ENCODE results near the gene ST3GAL6.

Gene ST3GAL6

DNA sequence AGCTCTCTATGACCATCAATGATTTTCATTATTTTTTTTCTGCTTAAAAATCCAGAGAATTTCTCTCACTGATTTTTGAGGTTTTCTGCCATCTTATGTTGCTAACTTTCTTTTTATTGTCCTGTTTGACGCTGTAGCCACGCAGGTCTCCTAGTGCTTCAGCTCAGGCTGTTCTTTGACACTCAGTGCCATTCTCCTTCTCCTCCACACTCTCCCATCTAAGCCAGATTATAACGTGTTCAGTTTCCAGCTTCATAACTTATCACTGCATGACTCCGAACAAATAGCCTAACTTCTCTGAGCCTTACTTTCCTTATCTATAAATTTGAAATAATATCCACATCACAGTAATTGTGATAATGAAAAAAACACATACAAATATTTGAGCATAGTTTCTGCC, 22.8 kb upstream of the ST3GAL6 start:
- no peak for DNase-seq

DNA sequence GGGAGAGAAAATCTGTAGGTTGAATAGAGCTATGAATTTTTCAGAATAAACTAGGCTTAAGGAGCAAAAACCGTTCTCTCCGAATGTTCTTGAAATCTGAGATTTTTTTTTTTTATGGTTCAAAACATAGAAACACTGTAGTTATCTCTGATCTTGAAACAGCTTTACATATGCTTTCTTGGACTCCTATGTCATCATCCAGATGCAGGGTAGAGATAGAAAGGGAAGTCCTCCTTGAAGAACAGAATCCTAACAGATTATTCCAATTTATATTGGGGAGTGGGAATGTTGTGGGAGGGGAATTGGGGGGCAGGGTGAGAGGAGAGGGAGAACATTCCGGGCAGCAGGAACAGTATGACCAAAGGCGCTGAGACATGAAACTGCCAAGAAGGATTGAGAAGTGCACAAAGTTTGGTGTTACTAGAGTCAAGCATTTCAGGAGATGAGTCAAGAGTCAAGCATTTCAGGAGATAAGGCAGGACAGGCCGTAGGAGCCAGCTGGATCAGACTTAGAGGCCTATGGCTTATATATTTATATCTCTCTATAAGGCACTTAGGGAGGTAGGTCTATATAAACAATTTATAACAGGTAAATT, 21.9 kb upstream of the ST3GAL6 start:
- no peak for DNase-seq

DNA sequence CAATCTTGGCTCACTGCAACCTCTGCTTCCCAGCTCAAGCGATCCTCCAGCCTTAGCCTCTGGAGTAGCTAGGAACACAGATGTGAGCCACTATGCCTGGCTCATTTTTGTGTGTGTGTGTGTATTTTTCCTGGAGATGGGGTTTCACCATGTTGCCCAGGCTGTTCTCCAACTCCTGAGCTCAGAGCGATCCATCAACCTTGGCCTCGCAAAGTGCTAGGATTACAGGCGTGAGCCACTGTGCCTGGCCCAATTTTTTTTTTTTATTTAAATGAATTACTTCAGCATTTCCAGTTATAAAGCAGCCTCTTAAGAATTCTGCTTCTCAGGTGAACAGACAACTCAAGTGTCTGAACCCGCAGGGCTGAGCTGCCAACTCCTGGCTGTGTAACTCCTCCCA, 20.1 kb upstream of the ST3GAL6 start:
- no peak for DNase-seq

DNA sequence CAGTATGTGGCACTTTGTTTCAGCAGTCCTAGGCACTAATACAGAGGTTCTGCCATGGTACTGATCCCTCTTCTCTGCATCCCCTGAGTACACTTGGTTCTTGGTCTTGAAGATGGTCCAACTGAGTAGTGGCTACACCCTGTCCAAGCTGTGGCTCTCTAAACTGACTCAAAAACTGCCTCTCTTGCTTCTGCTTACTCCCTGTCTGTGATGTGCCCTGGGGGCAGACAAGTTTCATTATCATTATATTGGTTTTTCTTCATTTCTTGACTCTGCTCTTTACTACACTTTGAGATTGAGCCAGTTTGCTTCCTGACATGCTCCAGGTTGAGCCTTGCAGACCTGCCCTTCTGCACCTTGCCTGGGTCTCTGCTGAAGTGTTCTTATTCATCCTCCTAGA, 18.9 kb upstream of the ST3GAL6 start:
- no peak for DNase-seq

DNA sequence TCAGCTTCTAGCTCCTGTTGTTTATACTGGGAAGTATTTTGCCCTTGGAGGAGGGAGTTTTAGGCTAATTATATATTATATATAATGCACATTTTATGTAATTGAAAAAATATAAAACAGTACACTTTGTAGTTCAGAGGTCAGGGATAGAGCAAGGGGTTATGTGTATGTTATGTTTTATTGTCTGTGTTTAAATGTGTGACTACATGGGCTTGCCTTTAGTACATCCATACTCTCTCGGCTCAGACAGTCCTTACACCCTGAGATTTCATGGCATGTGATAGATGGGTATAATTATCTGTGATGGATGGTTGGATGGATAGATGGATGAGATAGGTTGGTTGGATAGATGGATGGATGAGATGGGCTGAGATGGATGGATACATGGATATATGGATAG, 17.4 kb upstream of the ST3GAL6 start:
- no peak for DNase-seq

DNA sequence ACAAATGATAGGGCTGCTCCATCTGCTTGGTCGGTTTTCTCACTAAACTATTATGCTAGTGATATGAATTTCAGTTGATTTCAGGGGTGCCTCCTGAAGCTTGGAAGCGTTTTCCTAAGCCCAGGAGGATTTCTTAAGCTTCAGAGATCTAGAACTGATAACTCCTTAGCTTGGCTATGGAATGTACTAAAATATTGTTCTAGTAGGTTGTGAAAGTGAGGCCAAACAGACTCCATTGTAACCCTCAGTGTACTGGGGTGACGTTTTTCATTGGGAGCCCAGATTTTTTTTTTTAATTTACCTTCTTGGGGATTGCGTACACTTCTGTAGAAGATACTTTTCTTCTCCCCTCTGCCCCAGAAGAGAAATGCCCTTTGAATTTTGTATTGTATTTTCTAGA, 17.0 kb upstream of the ST3GAL6 start:
- no peak for DNase-seq

DNA sequence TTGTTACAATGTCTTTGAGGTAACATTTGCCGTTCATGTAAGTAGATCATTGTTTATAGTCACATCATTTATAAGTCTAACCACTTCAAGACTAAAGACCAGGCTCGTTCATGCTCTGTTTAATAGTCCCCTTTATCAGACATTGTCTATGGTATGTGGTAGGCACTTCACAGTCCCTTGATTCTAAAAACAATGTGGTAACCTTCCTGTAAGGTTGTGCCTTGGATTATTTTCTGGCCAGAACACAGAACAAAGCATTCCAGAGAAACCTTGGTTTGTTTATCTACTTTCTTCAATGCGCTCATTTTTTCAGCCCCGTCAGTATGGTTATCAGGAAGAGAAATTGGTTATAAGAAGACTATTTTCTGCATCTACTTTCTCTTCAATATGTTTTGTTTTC, 16.3 kb upstream of the ST3GAL6 start:
- DNase-seq: no peak

DNA sequence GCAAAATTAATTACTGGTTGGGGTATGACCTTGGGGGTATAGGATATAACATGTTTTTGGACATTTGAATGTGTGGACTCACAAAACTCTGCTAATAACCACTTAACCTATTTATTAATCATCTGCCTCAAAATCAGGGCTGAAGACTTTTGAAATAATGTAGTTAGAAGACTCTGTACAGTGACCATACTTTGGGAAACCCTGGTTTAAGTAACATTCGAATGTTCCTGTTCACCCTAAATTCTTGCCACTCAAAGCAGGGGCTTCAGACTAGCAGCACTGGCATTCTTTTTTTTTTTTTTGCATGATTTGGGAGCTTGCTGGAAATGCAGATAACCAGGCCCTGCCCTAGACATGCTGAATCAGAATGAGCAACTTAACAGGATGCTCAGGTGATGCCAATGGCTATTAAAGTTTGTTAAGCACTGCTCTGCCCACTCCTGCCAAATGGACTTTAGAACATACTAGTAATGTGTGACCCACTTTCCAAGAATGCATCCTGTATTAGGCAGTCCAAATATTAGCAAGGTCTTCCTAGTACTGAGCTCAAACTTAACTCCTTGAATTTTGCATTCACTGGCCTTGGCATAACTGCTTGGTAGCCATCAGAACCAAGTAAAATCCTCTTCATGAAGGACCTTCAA, 12.7 kb upstream of the ST3GAL6 start:
- DNase-seq: no peak

DNA sequence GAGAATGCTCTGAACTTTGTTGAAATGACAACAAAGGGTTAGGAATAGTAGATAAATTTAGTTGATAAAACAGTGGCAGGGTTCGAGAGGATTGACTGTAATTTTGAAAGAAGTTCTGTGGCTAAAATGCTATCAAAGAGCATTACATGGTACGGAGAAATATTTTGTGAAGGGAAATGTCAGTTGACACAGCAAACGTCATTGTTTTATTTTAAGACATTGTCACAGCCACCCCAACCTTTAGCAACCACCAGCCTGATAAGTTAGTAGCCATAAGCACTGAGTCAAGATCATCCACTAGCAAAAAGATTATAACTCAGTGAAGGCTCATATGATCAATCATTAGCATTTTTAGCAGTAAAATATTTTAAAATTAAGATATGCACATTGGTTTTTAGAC, 8.7 kb upstream of the ST3GAL6 start:
- no peak for DNase-seq

DNA sequence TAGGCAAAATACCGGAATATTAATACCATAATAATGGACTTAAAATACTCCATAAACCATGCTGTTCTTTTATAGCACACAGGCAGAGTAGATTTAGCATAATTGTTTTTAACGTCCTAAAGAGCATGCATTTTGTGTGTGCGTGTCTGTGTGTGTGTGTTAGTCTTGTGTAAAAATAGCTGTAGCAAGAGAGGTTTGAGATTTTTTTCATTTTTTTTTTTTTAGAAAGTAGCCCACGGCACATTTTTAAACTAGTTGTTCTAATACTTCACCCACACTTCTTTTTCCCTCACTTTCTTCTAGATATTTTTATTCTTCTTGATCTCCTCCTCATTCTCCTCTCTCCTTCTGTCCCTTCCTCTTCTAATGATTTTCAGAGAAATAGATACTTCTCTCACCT, 7.5 kb upstream of the ST3GAL6 start:
- no peak for DNase-seq

DNA sequence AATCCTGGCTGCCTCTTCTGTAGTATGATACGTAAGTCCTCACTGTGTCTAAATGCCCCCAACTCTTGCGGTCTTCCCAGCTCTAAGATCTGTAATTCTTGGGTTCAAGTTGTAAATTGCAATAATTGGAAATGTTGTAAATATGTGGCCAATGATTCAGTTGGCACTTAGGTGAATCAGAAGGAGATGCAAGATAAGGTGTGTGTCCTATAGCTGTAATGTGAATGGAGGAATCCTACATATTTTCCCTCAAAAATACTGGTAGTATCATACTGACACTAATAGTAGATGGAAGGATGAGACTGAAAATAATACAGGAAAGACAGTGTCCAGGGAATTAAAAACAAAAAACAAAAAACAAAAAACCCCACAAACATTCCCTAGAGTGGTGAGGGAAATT, 3.5 kb upstream of the ST3GAL6 start:
- no peak for DNase-seq

DNA sequence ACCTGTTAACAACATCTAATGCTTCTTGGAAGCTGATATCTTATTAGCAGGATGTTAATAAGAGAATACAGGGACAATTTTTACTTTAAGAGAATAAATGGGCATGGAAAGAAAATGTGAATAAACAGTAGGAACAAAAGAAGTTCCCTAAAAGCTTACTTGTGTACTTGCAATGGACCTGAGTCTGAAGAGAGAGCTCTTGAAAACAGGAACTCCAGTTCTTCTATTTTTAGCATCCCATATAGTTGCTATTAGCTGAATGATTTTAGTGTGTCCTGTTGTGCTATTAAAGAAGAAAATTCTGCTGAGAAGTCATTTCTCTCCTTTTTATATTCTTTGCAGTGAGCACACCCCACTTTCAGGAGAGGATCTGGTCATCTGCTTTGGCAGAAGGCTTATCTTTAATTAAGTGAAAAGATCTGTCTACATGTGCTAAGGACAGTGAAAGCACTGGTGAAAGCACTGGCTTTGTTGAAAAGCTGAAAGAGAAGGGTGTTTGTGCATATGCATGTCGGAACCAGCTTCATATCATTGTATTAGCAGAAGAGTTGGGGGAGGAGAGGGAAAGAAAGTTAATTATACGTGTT, 1.4 kb upstream of the ST3GAL6 start:
- no peak for DNase-seq

DNA sequence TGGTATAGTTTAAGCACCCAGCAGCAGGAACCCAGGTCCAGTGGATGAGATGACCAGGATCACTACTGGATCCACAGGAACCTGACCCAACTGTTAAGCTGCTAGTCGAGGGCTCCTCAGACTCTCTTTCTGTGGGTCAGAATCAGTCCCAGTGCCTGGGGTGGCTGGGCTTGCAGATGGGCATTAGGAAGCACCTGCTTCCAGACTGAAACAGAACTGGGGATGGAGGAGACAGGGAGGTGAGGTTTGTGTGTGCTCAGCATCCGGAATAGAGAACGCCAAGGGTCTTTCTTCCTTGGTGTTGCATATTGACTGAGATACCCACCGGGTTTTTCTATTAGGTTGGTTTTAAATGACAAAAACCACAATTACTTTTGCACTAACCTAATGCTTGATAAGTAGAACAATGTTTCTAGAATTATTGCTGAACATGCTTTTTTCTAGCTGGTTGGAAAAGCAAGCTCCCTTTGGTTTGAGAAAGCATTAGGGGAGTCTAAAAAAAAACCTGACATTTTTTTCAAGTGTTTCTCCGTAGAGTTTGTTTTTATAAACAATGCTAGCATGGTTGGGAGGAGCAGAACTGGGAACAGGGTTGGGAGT, 779 bp downstream of the ST3GAL6 start:
- DNase-seq: peak; percentile 34

DNA sequence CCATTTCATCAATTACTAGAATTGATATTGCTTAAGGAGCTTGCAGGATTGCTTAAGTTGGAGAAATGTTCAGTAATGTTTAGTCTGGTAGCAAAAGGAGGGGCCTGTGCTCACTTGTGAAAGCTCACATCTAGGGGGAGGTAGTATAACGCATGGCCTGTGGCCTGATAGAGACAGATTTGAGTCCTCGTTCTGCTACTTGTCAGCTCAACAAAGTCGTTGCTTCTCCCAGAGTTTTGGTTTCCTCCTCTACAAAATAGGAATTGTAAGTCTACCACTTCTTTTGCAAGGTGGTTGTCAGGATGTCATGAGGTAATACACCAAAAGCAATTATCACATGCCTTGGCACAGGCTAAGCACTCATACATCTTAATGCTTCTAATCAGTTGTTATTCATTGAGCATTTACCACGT, 1.3 kb downstream of the ST3GAL6 start:
- peak; percentile 24 for DNase-seq

DNA sequence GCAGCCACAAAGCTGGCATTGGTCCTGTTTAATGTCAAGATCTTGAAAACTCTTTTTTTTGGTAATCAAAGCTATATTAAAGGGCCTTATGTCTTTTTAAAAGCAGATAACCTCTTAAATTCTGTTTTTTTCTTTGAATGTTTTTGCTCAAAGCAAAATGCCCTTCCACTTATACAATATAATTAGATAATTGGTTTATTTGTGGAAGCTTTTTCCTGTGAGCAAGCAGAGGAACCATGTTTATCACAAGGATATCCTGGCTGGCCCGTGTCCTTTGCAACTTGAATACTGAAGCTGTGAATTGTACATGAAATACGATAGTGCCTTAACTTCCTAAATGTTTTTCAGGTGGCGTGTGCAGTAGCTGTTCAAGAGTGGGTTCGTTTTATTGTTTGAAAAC, 2.6 kb downstream of the ST3GAL6 start:
- DNase-seq: no peak

DNA sequence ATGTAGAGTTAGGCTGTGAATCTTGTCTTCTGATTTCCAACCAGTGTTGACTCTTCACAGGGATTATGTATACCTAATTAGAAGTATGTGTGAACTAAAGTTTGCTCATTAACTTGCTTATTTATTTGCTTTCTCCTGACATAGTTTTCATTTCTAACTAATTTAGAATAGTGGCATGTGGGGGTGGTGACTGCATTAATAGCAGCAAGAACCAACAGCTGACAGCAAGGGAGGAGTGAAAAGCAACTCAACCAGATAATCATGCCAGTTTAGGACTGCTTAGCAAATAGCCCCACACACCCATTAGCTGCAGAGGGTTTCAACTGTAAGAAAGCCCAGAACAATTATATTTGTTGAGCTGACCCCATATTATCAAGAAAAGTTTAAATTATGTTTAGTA, 3.8 kb downstream of the ST3GAL6 start:
- DNase-seq: no peak

DNA sequence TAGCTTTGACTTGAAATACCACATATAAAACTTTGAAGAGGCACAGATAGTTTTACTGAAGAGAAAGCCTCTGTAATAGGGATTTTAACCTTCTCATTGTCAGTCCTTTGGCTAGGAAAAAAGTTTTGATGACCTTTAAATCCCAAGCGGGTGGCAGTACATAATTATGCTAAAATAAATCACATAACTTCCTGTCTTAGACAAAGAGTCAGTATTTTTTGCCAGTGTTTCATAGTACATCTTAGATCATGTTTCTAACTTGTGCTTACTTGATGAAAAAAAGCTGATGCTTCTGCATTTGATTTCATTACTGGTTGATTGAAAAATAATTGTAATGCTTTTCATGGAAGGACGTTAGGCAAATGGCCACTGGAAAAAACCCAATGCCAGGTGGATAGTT, 5.8 kb downstream of the ST3GAL6 start:
- no peak for DNase-seq

DNA sequence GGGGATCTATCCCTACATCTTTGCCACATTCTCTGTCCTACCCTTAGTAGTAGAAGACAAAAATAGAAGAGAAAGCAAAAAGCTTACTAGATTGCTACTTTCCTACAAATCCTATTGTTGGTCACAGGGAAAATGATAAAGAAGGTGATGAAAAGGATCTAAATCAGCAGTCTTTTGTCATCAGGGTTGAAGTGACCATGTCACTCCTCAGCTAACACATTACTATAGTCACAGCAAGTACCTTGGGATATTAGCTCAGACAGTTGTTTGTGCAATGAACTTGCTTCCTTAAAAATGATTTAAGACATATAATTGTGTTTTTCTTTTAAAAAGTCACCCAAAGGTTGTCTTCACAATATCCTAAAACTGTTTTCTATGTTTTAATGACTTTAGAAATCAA, 6.3 kb downstream of the ST3GAL6 start:
- DNase-seq: no peak

DNA sequence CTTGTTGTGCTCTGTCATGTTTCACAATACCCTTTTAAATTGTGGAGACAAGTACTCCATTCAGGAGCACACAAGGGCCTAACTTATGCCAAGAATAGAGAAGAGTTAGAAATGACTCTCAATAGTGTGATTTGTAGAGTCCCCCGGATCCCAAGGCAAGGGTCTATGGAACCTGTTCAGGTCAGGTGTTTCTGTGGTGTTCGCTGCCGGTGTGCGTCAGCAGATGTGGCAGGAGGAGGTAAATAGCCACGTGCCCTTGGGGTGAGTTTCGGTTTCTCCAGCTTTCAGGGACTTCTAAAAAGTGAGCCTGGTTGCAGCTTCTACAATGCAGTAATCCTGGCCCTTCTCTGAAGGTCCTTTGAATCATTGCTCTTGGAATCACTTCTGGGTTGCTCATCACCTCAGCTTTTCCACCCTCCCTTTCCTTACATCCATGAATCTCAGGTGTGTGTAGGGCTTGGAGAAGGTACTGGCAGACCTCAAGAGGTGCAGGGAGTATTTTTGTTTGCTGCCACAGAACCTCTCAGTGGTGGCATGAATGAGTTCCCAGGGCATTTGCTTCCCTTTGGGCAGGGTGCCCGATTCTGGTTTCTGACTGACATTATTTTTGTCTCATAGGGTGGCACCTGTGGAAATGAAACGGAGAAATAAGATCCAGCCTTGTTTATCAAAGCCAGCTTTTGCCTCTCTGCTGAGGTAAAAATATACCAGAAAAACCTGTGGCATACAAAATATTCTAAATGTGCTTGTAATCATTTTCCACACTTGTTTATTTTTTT, 7.3 kb downstream of the ST3GAL6 start:
- DNase-seq: peak; percentile 30

DNA sequence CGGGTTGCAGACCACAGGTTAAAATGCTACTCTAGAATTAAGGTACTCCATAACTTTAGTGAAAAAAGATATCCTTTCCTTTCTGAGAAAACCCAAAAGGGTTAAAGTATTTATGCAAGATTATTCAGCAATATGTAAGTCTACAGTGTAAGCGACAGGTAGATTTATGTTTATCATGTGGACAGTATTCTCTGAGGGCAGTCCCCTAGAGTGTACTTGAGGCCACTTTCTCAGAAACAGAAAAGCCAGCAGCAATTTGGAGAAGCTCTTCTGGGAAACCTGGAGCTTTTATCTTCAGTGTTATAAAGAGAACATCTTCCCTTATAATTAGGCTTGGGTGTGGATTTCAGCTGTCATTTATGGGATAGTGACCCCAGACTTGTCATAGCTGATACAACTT, 8.9 kb downstream of the ST3GAL6 start:
- no peak for DNase-seq

DNA sequence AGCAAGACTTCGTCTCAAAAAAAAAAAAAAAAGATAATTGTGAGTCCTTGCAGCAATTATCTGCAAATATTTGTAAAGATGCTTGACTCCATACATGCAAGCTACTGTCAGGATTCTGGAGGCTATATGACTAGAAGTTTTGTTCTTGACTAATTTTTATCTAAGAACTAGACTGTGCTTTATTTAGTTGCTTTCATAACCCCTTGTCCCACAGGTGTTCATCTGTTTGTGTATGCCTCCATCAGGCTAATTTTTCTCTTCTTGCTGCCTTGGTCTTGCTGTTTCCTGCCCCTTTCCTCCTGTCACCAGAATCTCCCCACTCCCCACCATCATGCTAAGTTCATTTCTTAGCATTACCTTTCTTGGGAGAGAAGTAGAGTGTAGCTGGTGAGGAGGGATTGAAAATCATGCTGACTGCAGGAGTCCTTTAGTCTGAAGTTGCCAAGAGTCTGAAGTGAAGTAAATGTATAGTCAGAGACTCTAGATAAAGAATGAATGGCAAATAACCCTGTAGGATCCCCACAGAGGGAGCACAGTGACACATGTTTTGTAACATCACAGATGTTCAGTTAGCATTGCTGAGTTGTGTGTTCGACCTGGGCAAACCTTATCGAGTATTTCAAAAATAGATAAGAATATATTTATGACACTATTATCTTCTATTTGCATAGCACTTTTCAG, 12.5 kb downstream of the ST3GAL6 start:
- no peak for DNase-seq

DNA sequence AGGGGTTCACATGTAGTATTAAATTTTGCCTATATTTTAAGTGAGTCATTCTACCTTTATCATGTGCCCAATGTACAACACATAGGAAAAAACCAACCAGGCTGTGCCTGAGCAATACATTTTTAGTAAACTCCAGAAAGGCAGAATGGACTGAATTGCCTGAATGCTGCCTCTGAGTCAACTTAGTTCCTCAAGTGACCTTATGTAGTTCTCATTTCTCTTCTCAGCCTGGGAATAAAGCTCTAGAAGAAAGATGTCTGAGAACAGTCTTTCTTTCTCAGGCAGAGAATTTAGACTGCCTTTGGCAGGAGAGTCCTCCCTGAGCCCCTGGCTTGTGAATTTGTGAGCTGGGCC, 13.0 kb downstream of the ST3GAL6 start:
- no peak for DNase-seq

DNA sequence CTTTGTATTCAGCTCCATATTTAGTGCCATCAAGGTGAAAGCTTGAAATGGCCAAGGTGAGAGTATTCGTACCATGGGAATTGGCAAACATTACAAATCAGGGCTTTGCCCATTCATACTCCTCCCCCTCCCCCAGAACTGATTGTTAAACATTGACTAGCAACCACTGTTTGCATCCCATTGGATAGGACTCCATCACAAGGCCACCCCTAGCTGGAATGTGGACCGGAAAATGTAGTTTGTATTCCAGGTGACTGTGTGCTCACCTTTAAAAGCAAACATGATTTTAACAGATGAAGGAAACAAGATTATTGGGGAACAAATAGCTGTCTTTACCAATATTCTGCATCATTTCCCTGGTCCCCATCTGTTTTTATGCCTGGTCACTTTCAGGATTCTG, 14.1 kb downstream of the ST3GAL6 start:
- no peak for DNase-seq

All from NK-92 treated with Interleukin-12 subunit alpha and Interleukin-12 subunit beta, amount 100 ng/mL, for 24 hours (cell line).